Right atrium auricular region (tissue), 2 donors: ENCODE data around the gene ARRDC3. TPM values are rescaled to one million over a fixed set of nuclear protein-coding genes. Genes with fewer than 3 reads are reported as not detected.

Experiments used
- DNase-seq: peaks from one replicate; pipeline ENCODE4 v3.0.0-alpha.2; 2019; ENCODE audit warnings: low spot score
- H3K27ac ChIP-seq, 2 donors: fragments of 200-600 bp; sonication (generic); 1 replicate in 1 of 2; 2 replicates in 1 of 2; pipeline ENCODE4 v1.5.1; 2016 to 2019
- H3K27me3 ChIP-seq, 2 donors: fragments of 200-600 bp; sonication (generic); one replicate each; pipeline versions ENCODE4 v1.5.1 to v1.6.0; 2017 to 2019
- H3K36me3 ChIP-seq: fragments of 200-600 bp; sonication (generic); one replicate; pipeline ENCODE4 v1.5.1; 2016
- H3K4me1 ChIP-seq, 2 donors: fragments of 200-600 bp; sonication (generic); one replicate each; pipeline versions ENCODE4 v1.5.1 to v1.6.0; 2017 to 2019
- H3K4me3 ChIP-seq, 2 donors: fragments of 200-600 bp; sonication (generic); 1 replicate in 1 of 2; 2 replicates in 1 of 2; pipeline ENCODE4 v1.5.1; 2017 to 2019; ENCODE audit warnings: mild to moderate bottlenecking in 1 of 2, moderate library complexity in 1 of 2
- H3K9me3 ChIP-seq, 2 donors: fragments of 200-600 bp; sonication (generic); one replicate each; pipeline ENCODE4 v1.5.1; 2019
- CTCF ChIP-seq, 2 donors: fragments of 200-600 bp; sonication (generic); IDR thresholded peaks; one replicate each; pipeline ENCODE4 v1.5.1; 2019; ENCODE audit warnings: antibody characterized with exemption in 2 of 2
- total RNA-seq, 2 donors: library from RNA; depleted of rRNA; stranded (reverse); fragments of >200 nt; gene quantifications; one replicate each; pipeline ENCODE4 v1.1.0, GENCODE V29; 2016

Gene ARRDC3
- 10 to 100 TPM; 11.2 to 15.2 TPM for total RNA-seq

GRCh38 chr5:91383027-91383955, at the start of gene ARRDC3:
Gene ARRDC3, minus strand, starts transcription at chr5:91383317. Its CDS starts 225 bp downstream, at chr5:91383092.
- H3K4me3 ChIP-seq = peak within 1 kb of the TSS; percentile 66 to 73
- TF ChIP-seq CTCF (IDR thresholded peaks at IDR 0.05) = no peak
- H3K27ac ChIP-seq = peak within 1 kb of the TSS; percentile 99
- H3K9me3 ChIP-seq = no peaks in the 10 kb centered on the region
- H3K4me1 ChIP-seq = peaks cover 0 to 20% of the 10 kb centered on the region in 2 donors
- peaks cover 1% of the 10 kb centered on the region for H3K36me3 ChIP-seq
- DNase-seq = peak; percentile 95
- H3K27me3 ChIP-seq = no peaks in the 10 kb centered on the region

- Histone ChIP-seq H3K36me3 (no peaks in the 10 kb centered on the region), H3K4me3 (no peak overlapping the region), H3K27ac (no peak overlapping the region), H3K4me1 (no peaks in the 10 kb centered on the region), H3K27me3 (no peaks in the 10 kb centered on the region), H3K9me3 (peaks cover 0 to 14% of the 10 kb centered on the region in 2 donors)
- no peak for TF ChIP-seq CTCF (IDR thresholded peaks at IDR 0.05)
- DNase-seq = no peak
Observed at GRCh38 chr5:91430949-91431348, 47.8 kb upstream of the ARRDC3 start.

GRCh38 chr5:91424638-91425436, 41.7 kb upstream of the ARRDC3 start:
- no peaks in the 10 kb centered on the region for H3K27me3 ChIP-seq
- DNase-seq = no peak
- no peak overlapping the region for H3K27ac ChIP-seq
- H3K4me3 ChIP-seq = no peak overlapping the region
- H3K9me3 ChIP-seq = peaks cover 0 to 14% of the 10 kb centered on the region in 2 donors
- H3K36me3 ChIP-seq = no peaks in the 10 kb centered on the region
- no peaks in the 10 kb centered on the region for H3K4me1 ChIP-seq
- TF ChIP-seq CTCF (IDR thresholded peaks at IDR 0.05) = no peak

- no peak for DNase-seq
- no peak for TF ChIP-seq CTCF (IDR thresholded peaks at IDR 0.05)
- Histone ChIP-seq H3K4me1 (no peaks in the 10 kb centered on the region), H3K36me3 (no peaks in the 10 kb centered on the region), H3K9me3 (peaks cover 0 to 7% of the 10 kb centered on the region in 2 donors), H3K27me3 (no peaks in the 10 kb centered on the region), H3K4me3 (no peak overlapping the region), H3K27ac (no peak overlapping the region)
Observed at GRCh38 chr5:91423871-91424270, 40.8 kb upstream of the ARRDC3 start.

- no peak for DNase-seq
- Histone ChIP-seq H3K27me3 (no peaks in the 10 kb centered on the region), H3K4me3 (no peak overlapping the region), H3K36me3 (no peaks in the 10 kb centered on the region), H3K27ac (no peak overlapping the region), H3K4me1 (no peaks in the 10 kb centered on the region), H3K9me3 (no peaks in the 10 kb centered on the region)
- no peak for TF ChIP-seq CTCF (IDR thresholded peaks at IDR 0.05)
Observed at GRCh38 chr5:91420879-91421278, 37.8 kb upstream of the ARRDC3 start.
